Activated naive CD8-positive, alpha-beta T cell treated with anti-CD3 and anti-CD28 coated beads for 36 hours (primary cell): ENCODE results near the gene TNFRSF6B. TPM values are rescaled to one million over a fixed set of nuclear protein-coding genes. Genes with fewer than 3 reads are reported as not detected.
A peak's percentile ranks its signal among the peaks of the same experiment; 100 is the strongest.

Experiments
- DNase-seq: peaks from one replicate; pipeline ENCODE4 v3.0.0; 2021
- H3K27ac Mint-ChIP-seq: one replicate; pipeline ENCODE4 v1.8.0; 2022; ENCODE audit warnings: mild to moderate bottlenecking, moderate library complexity, mixed read lengths
- H3K27me3 Mint-ChIP-seq: one replicate; pipeline ENCODE4 v1.8.0; 2022; ENCODE audit warnings: mild to moderate bottlenecking, mixed read lengths
- H3K36me3 Mint-ChIP-seq: one replicate; pipeline ENCODE4 v1.8.0; 2021; ENCODE audit warnings: mild to moderate bottlenecking, mixed read lengths
- H3K4me1 Mint-ChIP-seq: one replicate; pipeline ENCODE4 v1.8.0; 2021; ENCODE audit warnings: mixed read lengths
- H3K4me3 Mint-ChIP-seq: one replicate; pipeline ENCODE4 v1.8.0; 2022; ENCODE audit warnings: mild to moderate bottlenecking, moderate library complexity, mixed read lengths
- H3K9me3 Mint-ChIP-seq: one replicate; pipeline ENCODE4 v1.8.0; 2022; ENCODE audit warnings: mixed read lengths
- total RNA-seq, 2 experiments: library from RNA; stranded (reverse); gene quantifications; one replicate each; pipeline ENCODE4 v1.2.3, GENCODE V29; 2021

Gene TNFRSF6B
- total RNA-seq, 2 experiments from 2014 or later: not detected

- Mint-ChIP-seq H3K4me3 (no peak overlapping the region), H3K27ac (no peak overlapping the region), H3K4me1 (peaks cover 2% of the 10 kb centered on the region), H3K27me3 (no peaks in the 10 kb centered on the region), H3K9me3 (no peaks in the 10 kb centered on the region), H3K36me3 (peaks cover 7% of the 10 kb centered on the region)
- no peak for DNase-seq
These were observed 8.0 kb upstream of the TNFRSF6B start for GRCh38 chr20:63688228-63689045.

- Mint-ChIP-seq H3K27me3 (peaks cover 3% of the 10 kb centered on the region), H3K36me3 (peaks cover 9% of the 10 kb centered on the region), H3K4me1 (peaks cover 6% of the 10 kb centered on the region), H3K4me3 (no peak overlapping the region), H3K9me3 (no peaks in the 10 kb centered on the region), H3K27ac (no peak overlapping the region)
- no peak for DNase-seq
These were observed 7.1 kb upstream of the TNFRSF6B start for GRCh38 chr20:63689046-63690002.

GRCh38 chr20:63690003-63690897 lies 6.2 kb upstream of the TNFRSF6B start:
- Mint-ChIP-seq H3K27me3 (peaks cover 3% of the 10 kb centered on the region), H3K9me3 (no peaks in the 10 kb centered on the region), H3K27ac (no peak overlapping the region), H3K4me3 (no peak overlapping the region), H3K36me3 (peaks cover 9% of the 10 kb centered on the region), H3K4me1 (peaks cover 6% of the 10 kb centered on the region)
- no peak for DNase-seq

GRCh38 chr20:63690898-63691710 lies 5.3 kb upstream of the TNFRSF6B start:
- Mint-ChIP-seq H3K36me3 (peaks cover 9% of the 10 kb centered on the region), H3K4me3 (no peak overlapping the region), H3K4me1 (peaks cover 6% of the 10 kb centered on the region), H3K27me3 (peaks cover 3% of the 10 kb centered on the region), H3K27ac (no peak overlapping the region), H3K9me3 (no peaks in the 10 kb centered on the region)
- DNase-seq: no peak

- Mint-ChIP-seq H3K9me3 (no peaks in the 10 kb centered on the region), H3K27ac (no peak overlapping the region), H3K4me1 (peaks cover 6% of the 10 kb centered on the region), H3K27me3 (peaks cover 3% of the 10 kb centered on the region), H3K36me3 (peaks cover 9% of the 10 kb centered on the region), H3K4me3 (no peak overlapping the region)
- no peak for DNase-seq
These were observed 4.6 kb upstream of the TNFRSF6B start for GRCh38 chr20:63691711-63692435.

GRCh38 chr20:63692436-63693082 lies 3.9 kb upstream of the TNFRSF6B start:
- peaks cover 8% of the 10 kb centered on the region for H3K4me1 Mint-ChIP-seq
- DNase-seq: no peak
- no peak overlapping the region for H3K27ac Mint-ChIP-seq
- no peaks in the 10 kb centered on the region for H3K9me3 Mint-ChIP-seq
- H3K4me3 Mint-ChIP-seq: no peak overlapping the region
- peaks cover 9% of the 10 kb centered on the region for H3K36me3 Mint-ChIP-seq
- H3K27me3 Mint-ChIP-seq: peaks cover 3% of the 10 kb centered on the region

- Mint-ChIP-seq H3K27ac (no peak overlapping the region), H3K9me3 (no peaks in the 10 kb centered on the region), H3K27me3 (peaks cover 3% of the 10 kb centered on the region), H3K4me1 (peaks cover 8% of the 10 kb centered on the region), H3K36me3 (peaks cover 9% of the 10 kb centered on the region), H3K4me3 (no peak overlapping the region)
- DNase-seq: no peak
These were observed 3.2 kb upstream of the TNFRSF6B start for GRCh38 chr20:63693083-63693732.

- Mint-ChIP-seq H3K27me3 (peaks cover 3% of the 10 kb centered on the region), H3K4me3 (peak overlapping the region; percentile 48), H3K27ac (peak overlapping the region; percentile 77), H3K4me1 (peaks cover 11% of the 10 kb centered on the region), H3K36me3 (peaks cover 9% of the 10 kb centered on the region), H3K9me3 (no peaks in the 10 kb centered on the region)
- no peak for DNase-seq
These were observed 2.5 kb upstream of the TNFRSF6B start for GRCh38 chr20:63693733-63694583.

GRCh38 chr20:63694584-63695423 lies 1.6 kb upstream of the TNFRSF6B start:
- Mint-ChIP-seq H3K9me3 (no peaks in the 10 kb centered on the region), H3K4me3 (no peak overlapping the region), H3K27ac (peak overlapping the region; percentile 77), H3K27me3 (peaks cover 3% of the 10 kb centered on the region), H3K4me1 (peaks cover 13% of the 10 kb centered on the region), H3K36me3 (peaks cover 9% of the 10 kb centered on the region)
- no peak for DNase-seq

- Mint-ChIP-seq H3K4me3 (no peak overlapping the region), H3K27ac (peak overlapping the region; percentile 60), H3K27me3 (peaks cover 3% of the 10 kb centered on the region), H3K9me3 (no peaks in the 10 kb centered on the region), H3K36me3 (peaks cover 9% of the 10 kb centered on the region), H3K4me1 (peaks cover 13% of the 10 kb centered on the region)
- DNase-seq: no peak
These were observed 787 bp upstream of the TNFRSF6B start for GRCh38 chr20:63695424-63696305.

GRCh38 chr20:63696306-63696627 lies 185 bp upstream of the TNFRSF6B start:
- DNase-seq: peak; percentile 42
- Mint-ChIP-seq H3K4me3 (no peak overlapping the region), H3K4me1 (peaks cover 13% of the 10 kb centered on the region), H3K36me3 (peaks cover 9% of the 10 kb centered on the region), H3K27ac (peak overlapping the region; percentile 60), H3K27me3 (peaks cover 3% of the 10 kb centered on the region), H3K9me3 (no peaks in the 10 kb centered on the region)
